D721Med (cell line): Measurements from ENCODE around the gene GNG2.

Source experiments
- DNase-seq: peaks from one replicate; pipeline ENCODE4 v3.0.0; 2011; ENCODE audit warnings: low spot score; ENCODE audit not compliant: insufficient read length
- FAIRE-seq: peaks from 2 replicates; lab custom pipeline; 2011; peaks lifted over from hg19 to GRCh38; lab: Jason Lieb, UNC
- TF ChIP-seq, protein P1 (sequence below): IDR thresholded peaks from 2 replicates; pipeline ENCODE4 v1.5.1; 2012; ENCODE audit warnings: mild to moderate bottlenecking, control low read depth; ENCODE audit not compliant: insufficient read depth; ENCODE audit errors: missing control alignments

Gene GNG2

DNA sequence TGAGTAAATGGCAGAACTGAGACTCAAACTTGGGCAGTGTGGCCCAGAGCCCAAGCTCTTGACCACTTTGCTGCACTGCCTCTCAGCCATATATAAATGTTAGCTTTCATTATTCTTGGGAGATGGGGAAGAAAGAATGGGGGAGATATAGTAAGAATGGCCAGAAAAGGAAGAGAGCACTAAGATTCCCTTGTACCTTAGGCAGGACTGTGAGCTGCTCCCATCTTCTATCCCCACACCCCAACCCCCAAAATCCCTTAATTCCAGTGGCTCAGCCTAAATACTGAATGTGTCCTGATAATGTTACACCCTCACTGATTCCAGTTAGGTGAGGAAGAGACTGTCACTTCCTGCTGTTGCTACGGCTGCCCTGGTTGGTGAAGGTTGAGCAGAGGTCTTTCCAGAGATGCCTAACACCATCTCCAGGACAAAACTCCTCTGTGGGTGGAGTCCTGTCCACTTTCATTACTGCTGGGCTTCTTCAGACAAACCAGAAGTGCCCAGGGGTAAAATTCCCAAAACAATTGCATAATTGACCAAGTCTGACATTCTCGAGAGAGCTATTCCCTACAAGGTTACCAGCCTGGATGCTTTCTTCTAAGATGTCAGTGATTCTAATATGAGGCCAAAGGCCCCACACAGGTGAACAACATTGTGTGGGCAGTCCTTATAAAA is 51.8 kb downstream of the GNG2 start:
- FAIRE-seq (no peak), DNase-seq (no peak)
- TF ChIP-seq, protein P1, sequence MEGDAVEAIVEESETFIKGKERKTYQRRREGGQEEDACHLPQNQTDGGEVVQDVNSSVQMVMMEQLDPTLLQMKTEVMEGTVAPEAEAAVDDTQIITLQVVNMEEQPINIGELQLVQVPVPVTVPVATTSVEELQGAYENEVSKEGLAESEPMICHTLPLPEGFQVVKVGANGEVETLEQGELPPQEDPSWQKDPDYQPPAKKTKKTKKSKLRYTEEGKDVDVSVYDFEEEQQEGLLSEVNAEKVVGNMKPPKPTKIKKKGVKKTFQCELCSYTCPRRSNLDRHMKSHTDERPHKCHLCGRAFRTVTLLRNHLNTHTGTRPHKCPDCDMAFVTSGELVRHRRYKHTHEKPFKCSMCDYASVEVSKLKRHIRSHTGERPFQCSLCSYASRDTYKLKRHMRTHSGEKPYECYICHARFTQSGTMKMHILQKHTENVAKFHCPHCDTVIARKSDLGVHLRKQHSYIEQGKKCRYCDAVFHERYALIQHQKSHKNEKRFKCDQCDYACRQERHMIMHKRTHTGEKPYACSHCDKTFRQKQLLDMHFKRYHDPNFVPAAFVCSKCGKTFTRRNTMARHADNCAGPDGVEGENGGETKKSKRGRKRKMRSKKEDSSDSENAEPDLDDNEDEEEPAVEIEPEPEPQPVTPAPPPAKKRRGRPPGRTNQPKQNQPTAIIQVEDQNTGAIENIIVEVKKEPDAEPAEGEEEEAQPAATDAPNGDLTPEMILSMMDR = no peak

DNA sequence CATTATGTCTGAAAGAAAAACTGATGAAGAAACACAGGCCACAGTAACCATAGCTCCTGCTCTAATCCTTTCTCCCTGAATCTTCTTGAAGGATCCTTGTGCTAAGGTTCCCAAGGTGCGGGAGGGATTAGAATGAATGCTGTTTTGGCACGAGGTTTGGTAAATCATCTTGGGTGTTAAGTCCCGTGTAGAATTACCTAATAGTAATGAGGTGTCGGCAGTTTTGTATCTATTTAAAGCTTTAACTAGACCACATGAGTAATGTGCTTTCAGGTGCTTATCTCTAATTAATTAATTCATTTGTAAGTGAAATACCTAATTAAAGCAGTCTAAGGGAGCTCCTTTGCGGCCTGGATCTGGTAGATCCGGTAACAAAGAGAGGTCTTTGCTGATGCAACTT is 53.9 kb downstream of the GNG2 start:
- DNase-seq (no peak), FAIRE-seq (no peak)
- TF ChIP-seq, protein P1 = no peak

DNA sequence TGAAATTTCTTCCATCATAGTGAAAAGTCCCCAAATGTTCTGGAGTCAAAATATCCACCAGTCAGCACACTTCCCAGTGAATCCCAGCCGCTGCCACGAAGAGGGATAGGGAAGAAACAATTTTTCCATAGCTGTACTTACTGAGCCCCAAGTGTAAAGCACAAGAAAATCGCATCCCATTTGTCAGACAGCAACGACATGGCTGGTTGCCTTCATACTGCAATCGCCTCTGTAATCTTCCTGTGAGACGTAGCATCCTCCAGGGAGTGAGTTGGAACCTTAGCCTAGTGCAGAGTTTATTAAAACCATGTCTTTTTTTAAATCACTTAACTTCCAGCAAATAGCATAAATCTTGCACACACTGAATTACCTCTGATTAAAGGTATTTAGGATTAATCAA is 56.8 kb downstream of the GNG2 start:
- FAIRE-seq (no peak), DNase-seq (no peak)
- TF ChIP-seq, protein P1 = no peak

DNA sequence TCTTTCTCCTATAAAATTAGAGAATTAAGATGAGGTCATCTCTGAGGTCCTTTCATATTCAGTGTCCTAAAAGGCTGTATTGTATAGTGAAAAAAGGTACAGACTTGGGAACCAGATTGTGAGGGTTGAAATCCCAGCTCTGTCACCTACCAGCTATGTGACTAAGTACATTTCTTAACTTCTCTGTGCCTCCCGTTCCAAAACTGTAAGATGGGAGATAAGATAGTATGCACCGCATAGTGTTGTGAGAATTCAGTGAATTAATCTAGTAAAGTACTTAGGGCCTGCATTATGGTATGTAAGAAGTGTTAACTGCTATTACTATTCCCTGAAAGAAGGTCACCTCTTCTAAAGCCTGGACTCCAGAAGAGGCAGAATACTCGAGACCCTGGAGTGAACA is 60.6 kb downstream of the GNG2 start:
- DNase-seq (no peak), FAIRE-seq (no peak)
- TF ChIP-seq, protein P1 = no peak

DNA sequence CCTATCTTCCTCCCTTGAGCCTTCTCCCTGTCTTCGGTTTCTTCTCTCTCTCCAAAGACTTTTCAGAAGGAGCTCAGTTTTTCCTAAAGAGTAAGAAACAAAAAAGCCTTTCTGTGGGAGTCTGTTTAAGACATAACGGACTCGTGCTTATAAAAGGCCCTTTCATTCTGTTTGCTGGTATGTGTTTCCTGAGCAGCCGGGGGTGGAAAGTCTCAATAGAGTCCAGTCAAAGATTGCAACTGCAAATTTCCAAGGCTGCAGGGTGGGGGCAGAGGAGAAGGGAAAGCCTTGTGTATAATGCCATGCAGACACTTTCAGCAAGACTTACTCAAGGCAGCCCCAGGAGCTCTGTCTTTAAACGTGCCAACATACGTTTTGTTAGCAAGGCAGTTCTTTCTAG is 62.2 kb downstream of the GNG2 start:
- FAIRE-seq (no peak), DNase-seq (no peak)
- TF ChIP-seq, protein P1 = no peak

DNA sequence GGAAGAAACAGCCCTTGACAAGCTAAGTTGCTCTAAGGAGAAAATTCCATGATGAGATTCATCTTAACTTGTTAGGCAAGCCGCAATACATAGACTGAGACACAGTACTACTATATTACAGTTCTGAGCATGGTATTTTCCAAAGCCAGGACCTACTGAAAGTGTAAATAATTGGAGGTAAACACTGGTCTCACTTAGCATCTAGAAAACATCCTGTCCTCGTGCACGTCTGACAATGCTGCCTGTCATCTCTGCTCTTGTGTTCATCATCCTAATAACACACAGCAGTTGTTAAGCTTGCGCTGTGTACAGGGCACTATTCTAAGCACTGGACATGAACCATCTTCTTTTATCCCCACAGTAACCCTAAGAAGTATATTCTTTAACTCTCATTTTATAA is 64.2 kb downstream of the GNG2 start:
- FAIRE-seq (no peak), DNase-seq (no peak)
- TF ChIP-seq, protein P1 = no peak

DNA sequence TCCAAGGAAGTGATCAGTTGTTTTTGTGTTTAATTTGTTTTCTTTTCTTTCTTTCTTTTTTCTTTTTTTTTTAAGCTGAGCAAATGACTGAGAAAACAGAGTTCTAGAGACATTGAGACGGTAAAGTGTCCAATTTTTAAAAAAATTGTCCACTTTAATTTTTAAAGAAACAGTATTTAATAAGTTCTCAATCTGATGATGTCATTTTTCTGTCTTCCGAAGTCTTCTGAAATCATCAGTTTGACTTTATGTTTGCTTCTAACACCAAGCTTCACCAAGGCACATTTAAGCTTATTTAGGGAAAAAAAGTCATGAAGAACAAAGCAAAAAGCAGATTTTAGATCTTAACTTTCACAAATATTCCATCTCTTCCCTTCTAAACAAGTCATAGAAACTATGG is 65.6 kb downstream of the GNG2 start:
- TF ChIP-seq, protein P1 = no peak
- no peak for DNase-seq
- FAIRE-seq = no peak
